HCT116 (cell line): ENCODE data around the gene TOLLIP. TPM values are rescaled to one million over a fixed set of nuclear protein-coding genes. Genes with fewer than 3 reads are reported as not detected.

Experiments
- ATAC-seq: fragments of 200-7000 bp; cut with Tn5 transposase; 2 replicates; pipeline ENCODE4 v1.9.1; 2020; ENCODE audit warnings: mild to moderate bottlenecking, moderate library complexity
- BruUV-seq: library from RNA; stranded (reverse); fragments of 400-500 nt; replicated peaks from 2 replicates; lab custom pipeline; 2021; lab: Mats Ljungman, UMichigan
- CTCF ChIA-PET: fragments of 300-600 bp; sonication (Branson Sonifier 250); formaldehyde crosslinking; loops from one replicate; lab custom pipeline; 2021; ENCODE audit warnings: antibody characterized with exemption; lab: Charles Lee
- POLR2A ChIA-PET: fragments of 300-600, 350-600 bp; sonication (Branson Sonifier 250); formaldehyde crosslinking; loops from one replicate; lab custom pipeline; 2021; ENCODE audit warnings: antibody characterized with exemption; lab: Charles Lee
- RAD21 ChIA-PET, 2 experiments: fragments of 300-600 bp; sonication (Branson Sonifier 250); formaldehyde crosslinking; loops; one replicate each; lab custom pipeline; 2023; ENCODE audit warnings: low total read pairs in 2 of 2; ENCODE audit not compliant: uncharacterized antibody in 2 of 2, unreplicated experiment in 2 of 2, low non-redundant PET in 1 of 2; lab: Charles Lee
- DNase-seq: peaks from one replicate; pipeline ENCODE4 v3.0.0-alpha.2; 2010; ENCODE audit warnings: low read depth, low spot score
- H2AFZ ChIP-seq: fragments of 200-600 bp; shearing (Covaris generic), sonication (generic); 2 replicates; pipeline ENCODE4 v1.6.1; 2017; ENCODE audit warnings: low read depth, mixed run types, mixed read lengths, antibody characterized with exemption, low read length; ENCODE audit not compliant: poor library complexity, severe bottlenecking
- H3K27ac ChIP-seq: 2 replicates; pipeline ENCODE4 v1.5.1; 2012; ENCODE audit warnings: low read depth, low read length
- H3K27me3 ChIP-seq: fragments of 200-600 bp; sonication (generic); 2 replicates; pipeline ENCODE4 v1.6.1; 2016; ENCODE audit warnings: mixed run types, low read length, mixed read lengths; ENCODE audit not compliant: insufficient read depth
- H3K36me3 ChIP-seq, 2 experiments: fragments of 200-500 bp in 1 of 2; fragments of 200-600 bp in 1 of 2; sonication (Bioruptor generic) in 1 of 2; sonication (generic) in 1 of 2; 2 replicates each; pipeline versions ENCODE4 v1.5.1 to v1.6.1; 2014 to 2016; ENCODE audit warnings: low read length in 2 of 2, inconsistent platforms in 1 of 2, mixed read lengths in 1 of 2, mixed run types in 1 of 2; ENCODE audit not compliant: insufficient read depth in 2 of 2, control insufficient read depth in 1 of 2
- H3K4me1 ChIP-seq, 2 experiments: fragments of 200-600 bp in 1 of 2; sonication (generic) in 1 of 2; 2 replicates each; pipeline versions ENCODE4 v1.5.1 to v1.6.1; 2012 to 2017; ENCODE audit warnings: low read length in 2 of 2, inconsistent platforms in 1 of 2, mild to moderate bottlenecking in 1 of 2, mixed read lengths in 1 of 2, mixed run types in 1 of 2, moderate library complexity in 1 of 2; ENCODE audit not compliant: insufficient read depth in 2 of 2, control insufficient read depth in 1 of 2
- H3K4me2 ChIP-seq: fragments of 200-600 bp; sonication (generic); 2 replicates; pipeline ENCODE4 v1.6.1; 2017; ENCODE audit warnings: mixed run types, low read length, mixed read lengths
- H3K4me3 ChIP-seq, 2 experiments: fragments of 200-600 bp in 1 of 2; sonication (generic) in 1 of 2; replicated peaks in 1 of 2; 2 replicates each; pipeline ENCODE4 v1.5.1; 2011 to 2016; ENCODE audit warnings: low read length in 2 of 2, control low read depth in 1 of 2, low read depth in 1 of 2, mild to moderate bottlenecking in 1 of 2, mixed read lengths in 1 of 2, mixed run types in 1 of 2
- H3K79me2 ChIP-seq: fragments of 200-600 bp; sonication (generic); 2 replicates; pipeline ENCODE4 v1.6.1; 2017; ENCODE audit warnings: mild to moderate bottlenecking, mixed run types, low read length, moderate library complexity, mixed read lengths; ENCODE audit not compliant: insufficient read depth
- H3K9ac ChIP-seq: fragments of 200-600 bp; sonication (generic); 2 replicates; pipeline ENCODE4 v1.6.1; 2016; ENCODE audit warnings: low read length, mixed read lengths
- H3K9me2 ChIP-seq: fragments of 200-600 bp; sonication (generic), shearing (Covaris generic); 2 replicates; pipeline ENCODE4 v1.6.1; 2017; ENCODE audit warnings: mixed run types, mild to moderate bottlenecking, moderate library complexity; ENCODE audit not compliant: insufficient read depth
- H3K9me3 ChIP-seq, 2 experiments: fragments of 200-500 bp in 1 of 2; fragments of 200-600 bp in 1 of 2; sonication (Bioruptor generic) in 1 of 2; sonication (generic) in 1 of 2; 2 replicates each; pipeline ENCODE4 v1.6.1; 2014 to 2017; ENCODE audit warnings: low read length in 2 of 2, mixed read lengths in 2 of 2, inconsistent platforms in 1 of 2, low read depth in 1 of 2, mild to moderate bottlenecking in 1 of 2, mixed run types in 1 of 2, moderate library complexity in 1 of 2; ENCODE audit not compliant: control insufficient read depth in 1 of 2, insufficient read depth in 1 of 2
- H4K20me1 ChIP-seq: fragments of 200-600 bp; sonication (generic), shearing (Covaris generic); 2 replicates; pipeline ENCODE4 v1.6.1; 2017; ENCODE audit warnings: mixed run types, mild to moderate bottlenecking, moderate library complexity; ENCODE audit not compliant: insufficient read depth
- CBX3 ChIP-seq: IDR thresholded peaks from 2 replicates; pipeline ENCODE4 v1.6.1; 2012; ENCODE audit warnings: low read depth
- FOSL1 ChIP-seq: IDR thresholded peaks from 2 replicates; pipeline ENCODE4 v1.6.1; 2012; ENCODE audit warnings: low read depth
- POLR2AphosphoS5 ChIP-seq: IDR thresholded peaks from 2 replicates; pipeline ENCODE4 v1.6.1; 2011; ENCODE audit warnings: mild to moderate bottlenecking, low read depth, low read length, moderate library complexity
- intact Hi-C: fragments of 100-400 bp; cut with micrococcal nuclease; formaldehyde crosslinking; loops from 2 replicates; pipeline ENCODE4 v1.10.0; 2022
- total RNA-seq: library from RNA; stranded (reverse); gene quantifications from one replicate; pipeline ENCODE4 v1.2.1, GENCODE V29; 2021; ENCODE audit not compliant: unreplicated experiment
- TF ChIP-seq, protein P1 (sequence below): IDR thresholded peaks from 2 replicates; pipeline ENCODE4 v1.6.1; 2011; ENCODE audit warnings: mild to moderate bottlenecking, low read length, moderate library complexity; ENCODE audit not compliant: insufficient replicate concordance; ENCODE audit errors: extremely low read depth
- TF ChIP-seq, protein P2 (sequence below): IDR thresholded peaks from 2 replicates; pipeline ENCODE4 v1.6.1; 2012; ENCODE audit warnings: low read depth
- TF ChIP-seq, protein P3 (sequence below), 3 experiments: fragments of 200-600 bp in 1 of 3; sonication (generic) in 1 of 3; IDR thresholded peaks in 2 of 3; conservative IDR thresholded peaks in 1 of 3; 2 replicates each; pipeline ENCODE4 v1.5.1; 2012 to 2017; ENCODE audit warnings: low read depth in 2 of 3, low read length in 2 of 3, antibody characterized with exemption in 1 of 3, borderline replicate concordance in 1 of 3, control low read depth in 1 of 3, mild to moderate bottlenecking in 1 of 3, mixed read lengths in 1 of 3, mixed run types in 1 of 3, moderate library complexity in 1 of 3; ENCODE audit not compliant: insufficient read depth in 1 of 3

The TOLLIP gene
- total RNA-seq, 1 experiment from 2014 or later, result 28.5 TPM

DNA sequence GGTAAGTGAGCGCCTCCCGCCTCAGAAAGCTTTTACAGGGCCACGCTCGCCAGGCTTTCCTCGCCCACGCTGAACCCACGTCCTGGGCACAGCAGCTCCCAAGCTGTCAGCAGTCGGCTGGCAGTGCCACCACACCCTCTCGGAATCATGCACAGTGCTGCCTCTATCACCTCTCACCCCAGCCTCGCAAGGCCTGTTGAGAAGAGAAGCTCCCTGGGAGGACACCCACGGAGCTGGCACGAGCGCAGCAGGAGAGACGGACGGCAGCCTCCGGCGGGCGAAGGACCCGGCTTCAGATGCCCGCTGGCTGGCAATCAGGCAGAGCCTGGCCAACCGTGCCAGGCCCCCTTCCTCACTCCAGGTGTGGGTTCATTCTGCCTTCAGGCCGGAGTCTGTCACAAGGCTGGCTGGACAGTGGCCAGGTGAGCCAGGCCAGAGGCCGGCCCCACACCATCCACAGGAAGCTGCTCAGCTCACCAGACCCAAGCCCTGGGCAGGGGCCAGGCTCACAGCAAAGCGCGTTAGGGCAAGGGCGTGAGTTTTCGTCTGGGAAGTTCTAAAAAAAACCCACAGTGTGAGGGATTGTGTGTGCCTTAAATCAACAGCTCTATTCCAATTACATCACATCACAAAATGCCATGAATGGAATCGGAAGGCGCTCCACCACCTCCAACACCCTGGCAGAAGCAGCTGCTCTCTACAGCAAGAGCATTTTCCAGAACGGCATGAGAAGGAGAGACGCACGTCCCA is 33.2 kb downstream of the TOLLIP start:
- RAD21 ChIA-PET, result no interaction called here
- no peak for TF ChIP-seq POLR2AphosphoS5
- TF ChIP-seq, protein P1, sequence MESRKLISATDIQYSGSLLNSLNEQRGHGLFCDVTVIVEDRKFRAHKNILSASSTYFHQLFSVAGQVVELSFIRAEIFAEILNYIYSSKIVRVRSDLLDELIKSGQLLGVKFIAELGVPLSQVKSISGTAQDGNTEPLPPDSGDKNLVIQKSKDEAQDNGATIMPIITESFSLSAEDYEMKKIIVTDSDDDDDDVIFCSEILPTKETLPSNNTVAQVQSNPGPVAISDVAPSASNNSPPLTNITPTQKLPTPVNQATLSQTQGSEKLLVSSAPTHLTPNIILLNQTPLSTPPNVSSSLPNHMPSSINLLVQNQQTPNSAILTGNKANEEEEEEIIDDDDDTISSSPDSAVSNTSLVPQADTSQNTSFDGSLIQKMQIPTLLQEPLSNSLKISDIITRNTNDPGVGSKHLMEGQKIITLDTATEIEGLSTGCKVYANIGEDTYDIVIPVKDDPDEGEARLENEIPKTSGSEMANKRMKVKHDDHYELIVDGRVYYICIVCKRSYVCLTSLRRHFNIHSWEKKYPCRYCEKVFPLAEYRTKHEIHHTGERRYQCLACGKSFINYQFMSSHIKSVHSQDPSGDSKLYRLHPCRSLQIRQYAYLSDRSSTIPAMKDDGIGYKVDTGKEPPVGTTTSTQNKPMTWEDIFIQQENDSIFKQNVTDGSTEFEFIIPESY, result no peak
- no peak for TF ChIP-seq FOSL1
- TF ChIP-seq, protein P2, sequence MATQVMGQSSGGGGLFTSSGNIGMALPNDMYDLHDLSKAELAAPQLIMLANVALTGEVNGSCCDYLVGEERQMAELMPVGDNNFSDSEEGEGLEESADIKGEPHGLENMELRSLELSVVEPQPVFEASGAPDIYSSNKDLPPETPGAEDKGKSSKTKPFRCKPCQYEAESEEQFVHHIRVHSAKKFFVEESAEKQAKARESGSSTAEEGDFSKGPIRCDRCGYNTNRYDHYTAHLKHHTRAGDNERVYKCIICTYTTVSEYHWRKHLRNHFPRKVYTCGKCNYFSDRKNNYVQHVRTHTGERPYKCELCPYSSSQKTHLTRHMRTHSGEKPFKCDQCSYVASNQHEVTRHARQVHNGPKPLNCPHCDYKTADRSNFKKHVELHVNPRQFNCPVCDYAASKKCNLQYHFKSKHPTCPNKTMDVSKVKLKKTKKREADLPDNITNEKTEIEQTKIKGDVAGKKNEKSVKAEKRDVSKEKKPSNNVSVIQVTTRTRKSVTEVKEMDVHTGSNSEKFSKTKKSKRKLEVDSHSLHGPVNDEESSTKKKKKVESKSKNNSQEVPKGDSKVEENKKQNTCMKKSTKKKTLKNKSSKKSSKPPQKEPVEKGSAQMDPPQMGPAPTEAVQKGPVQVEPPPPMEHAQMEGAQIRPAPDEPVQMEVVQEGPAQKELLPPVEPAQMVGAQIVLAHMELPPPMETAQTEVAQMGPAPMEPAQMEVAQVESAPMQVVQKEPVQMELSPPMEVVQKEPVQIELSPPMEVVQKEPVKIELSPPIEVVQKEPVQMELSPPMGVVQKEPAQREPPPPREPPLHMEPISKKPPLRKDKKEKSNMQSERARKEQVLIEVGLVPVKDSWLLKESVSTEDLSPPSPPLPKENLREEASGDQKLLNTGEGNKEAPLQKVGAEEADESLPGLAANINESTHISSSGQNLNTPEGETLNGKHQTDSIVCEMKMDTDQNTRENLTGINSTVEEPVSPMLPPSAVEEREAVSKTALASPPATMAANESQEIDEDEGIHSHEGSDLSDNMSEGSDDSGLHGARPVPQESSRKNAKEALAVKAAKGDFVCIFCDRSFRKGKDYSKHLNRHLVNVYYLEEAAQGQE, result no peak
- TF ChIP-seq CBX3, result no peak
- TF ChIP-seq, protein P3, sequence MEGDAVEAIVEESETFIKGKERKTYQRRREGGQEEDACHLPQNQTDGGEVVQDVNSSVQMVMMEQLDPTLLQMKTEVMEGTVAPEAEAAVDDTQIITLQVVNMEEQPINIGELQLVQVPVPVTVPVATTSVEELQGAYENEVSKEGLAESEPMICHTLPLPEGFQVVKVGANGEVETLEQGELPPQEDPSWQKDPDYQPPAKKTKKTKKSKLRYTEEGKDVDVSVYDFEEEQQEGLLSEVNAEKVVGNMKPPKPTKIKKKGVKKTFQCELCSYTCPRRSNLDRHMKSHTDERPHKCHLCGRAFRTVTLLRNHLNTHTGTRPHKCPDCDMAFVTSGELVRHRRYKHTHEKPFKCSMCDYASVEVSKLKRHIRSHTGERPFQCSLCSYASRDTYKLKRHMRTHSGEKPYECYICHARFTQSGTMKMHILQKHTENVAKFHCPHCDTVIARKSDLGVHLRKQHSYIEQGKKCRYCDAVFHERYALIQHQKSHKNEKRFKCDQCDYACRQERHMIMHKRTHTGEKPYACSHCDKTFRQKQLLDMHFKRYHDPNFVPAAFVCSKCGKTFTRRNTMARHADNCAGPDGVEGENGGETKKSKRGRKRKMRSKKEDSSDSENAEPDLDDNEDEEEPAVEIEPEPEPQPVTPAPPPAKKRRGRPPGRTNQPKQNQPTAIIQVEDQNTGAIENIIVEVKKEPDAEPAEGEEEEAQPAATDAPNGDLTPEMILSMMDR (IDR thresholded peaks at IDR 0.05 in 2 of 3, conservative IDR thresholded peaks at IDR 0.05 in 1 of 3; ENCODE audit: borderline replicate concordance in 1 of 3, insufficient read depth in 1 of 3, low read depth in 2 of 3, low read length in 2 of 3), result no peak
- TF ChIP-seq, all 23 proteins: peak for 0
- ChIA-PET POLR2A (no interaction called here), CTCF (no interaction called here)
- Histone ChIP-seq H3K9ac (no peak overlapping the region), H3K36me3 (no peaks in the 10 kb centered on the region), H4K20me1 (no peaks in the 10 kb centered on the region), H3K27ac (no peak overlapping the region), H3K4me2 (no peak overlapping the region), H3K9me3 (no peaks in the 10 kb centered on the region), H3K4me1 (no peaks in the 10 kb centered on the region), H3K9me2 (no peaks in the 10 kb centered on the region), H3K27me3 (no peaks in the 10 kb centered on the region), H2AFZ (no peak overlapping the region), H3K4me3 (no peak overlapping the region), H3K79me2 (no peaks in the 10 kb centered on the region)
- intact Hi-C loops, result no loop called here
- no TSS peak for BruUV-seq
- ATAC-seq (no peak), DNase-seq (no peak)
